Activated naive CD4-positive, alpha-beta T cell treated with anti-CD3 and anti-CD28 coated beads, Interleukin-2, amount 50 U/mL, for 72 hours (primary cell): ENCODE results near the gene DZIP1L. TPM values are rescaled to one million over a fixed set of nuclear protein-coding genes. Genes with fewer than 3 reads are reported as not detected.

Source experiments
- ATAC-seq, 2 donors: fragments of 150-1000 bp; cut with Tn5 transposase; 2 replicates each; pipeline ENCODE4 v1.10.0; 2021; ENCODE audit warnings: mild to moderate bottlenecking in 2 of 2, moderate library complexity in 2 of 2
- DNase-seq, 2 donors: peaks; one replicate each; pipeline ENCODE4 v3.0.0; 2021 to 2022; ENCODE audit warnings: low spot score in 2 of 2
- H3K27ac Mint-ChIP-seq, 2 donors: one replicate each; pipeline ENCODE4 v1.8.0; 2022; ENCODE audit warnings: mild to moderate bottlenecking in 2 of 2, mixed read lengths in 2 of 2
- H3K36me3 Mint-ChIP-seq, 2 donors: one replicate each; pipeline ENCODE4 v1.8.0; 2022; ENCODE audit warnings: mixed read lengths in 2 of 2
- H3K9me3 Mint-ChIP-seq, 2 donors: one replicate each; pipeline ENCODE4 v1.8.0; 2022; ENCODE audit warnings: mixed read lengths in 2 of 2
- total RNA-seq, 2 donors: library from RNA; stranded (reverse); gene quantifications; one replicate each; pipeline ENCODE4 v1.2.3, GENCODE V29; 2022

The DZIP1L gene
- total RNA-seq, 2 donors from 2014 or later = not detected

DNA sequence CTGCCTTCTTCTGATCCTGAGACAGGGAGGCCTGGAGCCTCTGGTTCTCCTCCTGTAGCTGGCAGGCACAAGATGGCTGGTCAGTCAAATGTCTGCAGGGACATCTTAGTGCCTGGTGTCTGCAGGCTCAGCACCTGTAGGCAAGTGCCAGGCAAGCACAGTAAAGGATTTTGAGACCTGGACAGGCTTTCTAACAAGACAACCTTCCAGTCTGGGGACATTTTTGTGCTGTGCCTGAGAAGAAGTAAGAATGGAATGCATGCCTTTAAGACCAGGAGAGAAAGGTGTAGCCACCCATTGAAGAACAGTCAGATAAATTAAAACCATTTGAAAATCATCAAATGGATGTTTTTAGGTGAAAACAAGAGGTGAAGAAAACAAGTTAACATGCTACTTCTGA is 31.2 kb downstream of the DZIP1L start:
- no peak for DNase-seq
- Mint-ChIP-seq H3K9me3 (no peaks in the 10 kb centered on the region), H3K36me3 (no peaks in the 10 kb centered on the region), H3K27ac (no peak overlapping the region)
- ATAC-seq = no peak

DNA sequence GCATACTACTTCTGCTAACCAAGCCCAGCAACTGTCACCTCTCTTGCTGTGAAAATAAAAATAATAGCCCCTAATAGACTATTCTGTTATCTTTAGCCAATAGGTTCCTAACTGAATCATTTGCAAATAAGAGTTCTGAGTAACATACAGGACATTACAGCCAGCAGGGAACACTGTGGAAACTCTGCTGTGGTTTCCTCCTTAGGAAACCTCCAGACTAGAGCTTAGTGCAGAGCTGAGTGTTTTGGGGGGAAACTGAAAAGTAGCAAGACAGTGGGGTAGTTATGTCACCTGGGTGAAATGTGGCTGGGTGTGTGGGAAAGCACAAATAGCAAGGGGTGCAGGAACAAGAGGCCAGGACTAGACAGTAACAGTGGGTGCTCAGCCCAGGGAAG is 32.4 kb downstream of the DZIP1L start:
- Mint-ChIP-seq H3K36me3 (no peaks in the 10 kb centered on the region), H3K27ac (no peak overlapping the region), H3K9me3 (no peaks in the 10 kb centered on the region)
- DNase-seq (no peak), ATAC-seq (peak in 1 of 2 donors; percentile 25)

DNA sequence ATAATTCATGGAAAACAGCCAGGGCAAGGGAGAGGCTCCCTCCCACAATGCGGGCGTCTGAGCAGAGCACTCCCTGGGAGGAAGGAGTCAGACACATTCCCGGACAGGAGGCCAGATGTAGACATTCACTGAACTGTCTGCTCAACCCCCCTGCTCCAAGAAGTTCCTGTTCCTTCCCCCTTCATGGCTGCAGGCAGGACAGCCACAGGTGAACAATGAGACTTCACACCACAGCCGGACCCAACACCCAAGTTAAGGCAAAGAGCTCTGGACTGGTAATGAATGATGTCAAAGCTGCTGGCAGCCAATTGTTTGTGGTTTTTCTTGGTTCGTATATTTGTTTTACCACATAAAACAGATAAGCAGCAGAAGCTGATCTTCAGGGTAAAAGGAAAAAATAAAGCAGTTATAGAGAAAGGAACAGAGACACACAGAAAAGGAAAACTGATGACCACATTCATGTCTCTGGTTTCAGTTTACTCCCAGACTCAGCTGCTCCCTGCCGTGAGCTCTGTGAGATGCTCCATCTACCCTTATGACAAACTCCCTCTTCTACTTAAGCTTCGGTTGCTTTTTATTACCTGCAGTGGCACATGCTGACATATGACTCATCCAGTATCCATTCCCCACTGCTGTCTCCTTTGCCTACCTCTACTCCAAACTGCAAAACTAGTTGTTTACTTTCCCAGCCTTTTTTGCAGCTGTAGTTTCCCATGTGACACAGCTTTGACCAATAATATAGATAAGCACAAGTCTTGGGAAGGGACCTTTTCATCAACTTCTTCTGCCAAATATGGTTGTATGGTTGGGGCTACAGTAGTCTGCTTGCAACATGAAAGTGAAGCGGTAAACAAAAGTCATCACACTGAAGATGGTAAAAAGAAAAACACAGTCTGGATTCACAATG is 33.1 kb downstream of the DZIP1L start:
- Mint-ChIP-seq H3K9me3 (no peaks in the 10 kb centered on the region), H3K36me3 (no peaks in the 10 kb centered on the region), H3K27ac (no peak overlapping the region)
- DNase-seq (no peak), ATAC-seq (peak; percentile 57 to 84)

DNA sequence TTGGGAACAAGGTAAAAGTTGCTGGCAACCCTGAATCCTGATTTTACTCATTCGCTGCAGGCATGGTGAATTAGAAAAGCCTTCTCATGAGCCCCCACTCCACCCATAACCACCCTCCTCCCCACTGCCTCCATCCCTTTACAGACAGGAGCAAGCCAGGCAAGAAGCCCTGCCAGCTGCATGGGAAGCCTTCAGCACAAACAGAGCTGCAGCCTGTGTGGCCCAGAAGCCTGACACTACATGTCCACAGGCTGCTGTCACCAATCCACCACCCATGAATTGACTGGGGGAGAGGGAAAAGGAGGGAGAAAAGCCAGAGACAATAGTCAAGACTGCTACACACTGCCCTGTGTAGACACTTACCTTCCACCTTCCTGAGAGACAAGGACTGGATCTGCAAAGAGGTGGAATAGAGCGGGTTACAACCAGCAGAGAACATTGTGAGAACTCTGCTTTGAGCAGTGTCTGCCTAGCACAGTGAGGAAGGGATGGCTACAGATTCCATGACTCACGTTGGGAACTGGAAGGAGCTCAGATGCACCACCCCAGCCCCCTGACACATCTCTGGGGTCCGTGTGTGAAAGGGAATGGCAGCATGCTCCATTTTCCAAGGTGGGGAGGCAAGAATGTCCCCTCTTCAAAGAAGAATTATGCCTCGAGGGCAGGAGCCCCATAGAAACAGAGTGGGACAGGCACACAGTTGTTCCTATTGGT is 33.9 kb downstream of the DZIP1L start:
- H3K27ac Mint-ChIP-seq = no peak overlapping the region
- ATAC-seq = no peak
- no peaks in the 10 kb centered on the region for H3K36me3 Mint-ChIP-seq
- no peak for DNase-seq
- H3K9me3 Mint-ChIP-seq = no peaks in the 10 kb centered on the region

DNA sequence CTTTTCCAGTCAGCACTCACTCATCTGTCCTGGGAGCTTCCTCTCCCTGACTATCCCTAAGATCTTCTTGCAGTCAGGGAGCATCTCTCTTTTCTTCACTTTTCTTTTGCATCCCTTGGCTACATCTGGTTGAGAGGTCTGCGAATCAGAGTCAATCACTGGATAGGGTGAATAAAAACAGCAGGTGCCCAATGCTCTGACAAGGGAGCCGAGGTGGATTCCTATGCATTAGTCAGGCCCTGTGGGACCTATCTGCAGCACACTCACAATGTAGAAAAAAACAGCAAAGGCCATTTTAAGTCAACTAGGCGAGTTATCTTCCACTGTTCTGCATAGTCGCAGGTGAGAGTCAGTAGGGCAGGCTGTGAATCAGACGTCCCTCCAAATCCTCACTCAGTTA is 35.5 kb downstream of the DZIP1L start:
- H3K36me3 Mint-ChIP-seq = peaks cover 0 to 5% of the 10 kb centered on the region in 2 donors
- peaks cover 0 to under 1% of the 10 kb centered on the region in 2 donors for H3K9me3 Mint-ChIP-seq
- ATAC-seq (no peak), DNase-seq (no peak)
- H3K27ac Mint-ChIP-seq = no peak overlapping the region

DNA sequence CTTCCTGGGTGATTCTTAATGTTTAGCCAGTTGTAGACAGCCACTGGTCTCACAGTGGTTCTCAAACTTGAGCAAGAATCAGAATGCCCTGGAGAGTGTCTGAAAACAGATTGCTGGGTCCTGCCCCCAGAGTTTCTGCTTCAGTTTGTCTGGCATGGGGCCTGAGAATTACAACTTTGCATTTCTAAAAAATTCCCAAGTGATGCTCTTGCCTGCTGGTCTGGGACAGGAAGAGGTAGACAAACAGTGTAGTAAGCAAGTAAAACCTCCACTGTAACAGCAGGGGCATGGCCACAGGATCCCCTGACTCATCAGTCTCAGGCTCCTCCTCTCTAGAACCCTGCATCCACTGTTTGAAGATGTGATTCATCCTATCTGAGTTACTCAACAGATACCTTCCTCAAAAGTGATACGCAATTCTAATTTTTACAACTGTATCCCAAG is 36.5 kb downstream of the DZIP1L start:
- peak; percentile 65 to 81 for ATAC-seq
- H3K36me3 Mint-ChIP-seq = peaks cover 0 to 5% of the 10 kb centered on the region in 2 donors
- DNase-seq = no peak
- no peak overlapping the region for H3K27ac Mint-ChIP-seq
- peaks cover 0 to 4% of the 10 kb centered on the region in 2 donors for H3K9me3 Mint-ChIP-seq

DNA sequence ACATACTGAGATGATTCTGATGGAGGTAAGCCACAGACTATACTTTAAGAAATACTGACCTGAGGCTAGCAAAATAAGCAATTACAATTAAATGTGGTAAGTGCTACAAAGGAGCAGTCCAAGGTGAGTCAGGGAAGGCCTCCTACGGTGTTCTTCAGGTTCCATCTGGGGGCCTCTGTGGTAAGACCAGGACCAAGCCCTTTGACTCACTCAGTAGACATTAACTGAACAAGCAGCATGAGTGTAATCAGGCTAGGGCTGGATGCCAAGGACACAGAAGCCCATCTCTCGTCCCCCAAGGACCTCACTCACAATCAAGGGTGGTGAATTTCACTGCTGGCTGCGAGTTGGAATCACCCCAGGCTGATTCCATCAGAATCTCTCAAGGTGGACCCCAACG is 37.3 kb downstream of the DZIP1L start:
- DNase-seq = no peak

DNA sequence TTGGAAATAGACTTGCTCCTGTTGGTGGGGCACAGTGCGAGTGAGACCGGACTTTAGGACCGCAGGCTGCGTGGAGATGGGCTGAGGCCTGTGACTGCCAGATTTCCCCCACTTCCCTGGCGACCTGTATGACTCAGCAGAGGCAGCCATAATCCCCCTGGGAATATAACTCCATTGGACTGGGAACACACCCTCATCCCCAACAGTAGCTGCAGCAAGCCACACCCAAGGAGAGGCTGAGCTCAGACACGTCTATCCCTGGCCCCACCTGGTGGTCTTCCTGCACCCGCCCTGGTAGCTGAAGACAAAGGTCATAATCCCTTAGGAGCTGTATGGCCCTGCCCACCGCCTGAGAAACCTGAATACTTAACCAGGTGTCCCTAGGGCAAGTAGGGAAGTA is 42.6 kb downstream of the DZIP1L start:
- DNase-seq (no peak), ATAC-seq (no peak)
- H3K27ac Mint-ChIP-seq = no peak overlapping the region
- peaks cover 0 to 5% of the 10 kb centered on the region in 2 donors for H3K36me3 Mint-ChIP-seq
- H3K9me3 Mint-ChIP-seq = peaks cover 0 to 4% of the 10 kb centered on the region in 2 donors

More for the DNA sequence above, 37.3 kb downstream of the DZIP1L start:
- H3K9me3 Mint-ChIP-seq = peaks cover 0 to 4% of the 10 kb centered on the region in 2 donors
- peaks cover 0 to 5% of the 10 kb centered on the region in 2 donors for H3K36me3 Mint-ChIP-seq
- no peak overlapping the region for H3K27ac Mint-ChIP-seq
- ATAC-seq = peak in 1 of 2 donors; percentile 31

DNA sequence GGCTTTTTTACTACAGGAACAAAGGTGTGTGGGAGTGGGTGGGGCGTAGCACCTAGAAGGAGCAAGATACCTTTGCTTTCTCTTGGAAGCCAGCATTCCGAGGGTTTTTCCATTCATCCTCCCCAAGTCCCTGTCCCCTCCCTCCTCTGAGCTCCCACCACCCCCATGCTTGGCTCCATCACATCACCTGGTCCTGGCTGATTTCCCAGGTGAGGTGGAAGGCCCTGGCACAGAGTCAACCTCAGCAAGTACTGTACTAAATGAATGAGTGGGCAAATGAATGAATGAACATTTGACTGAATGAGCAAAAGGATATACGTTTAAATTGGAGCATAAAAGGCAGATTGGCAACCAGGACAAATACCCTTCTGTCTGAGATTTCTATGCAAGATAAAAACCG is 45.4 kb downstream of the DZIP1L start:
- Mint-ChIP-seq H3K9me3 (peaks cover 0 to 4% of the 10 kb centered on the region in 2 donors), H3K27ac (no peak overlapping the region), H3K36me3 (no peaks in the 10 kb centered on the region)
- DNase-seq (no peak), ATAC-seq (no peak)

DNA sequence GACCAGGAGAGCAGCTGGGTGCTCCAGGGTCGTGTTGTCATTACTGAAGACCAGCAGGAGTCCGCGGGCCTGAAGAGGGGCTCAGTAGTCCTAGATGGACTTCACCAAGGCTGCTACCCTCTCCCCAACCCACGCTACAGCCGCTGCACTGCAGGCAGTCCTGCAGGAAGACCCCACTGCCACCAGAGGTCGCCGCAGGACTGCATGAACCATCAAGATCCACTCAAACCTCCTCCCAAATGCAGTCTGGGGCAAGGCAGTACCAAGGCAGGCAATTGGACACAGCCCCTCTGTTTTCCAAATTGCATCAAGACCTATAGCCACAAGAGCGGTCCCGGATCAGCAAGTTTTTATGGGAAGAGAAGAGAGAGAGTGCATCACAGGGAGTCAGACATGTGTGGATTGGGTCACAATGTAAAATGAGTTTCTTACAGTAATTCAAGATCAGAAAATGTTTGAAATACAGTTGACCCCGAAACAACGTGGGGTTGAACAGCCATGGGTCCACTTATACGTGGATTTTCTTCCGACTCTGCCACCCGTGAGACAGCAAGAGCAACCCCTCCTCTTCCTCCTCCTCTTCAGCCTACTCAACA is 46.7 kb downstream of the DZIP1L start:
- ATAC-seq (peak; percentile 49 to 53), DNase-seq (peak; percentile 69 to 88)
- no peak overlapping the region for H3K27ac Mint-ChIP-seq
- no peaks in the 10 kb centered on the region for H3K36me3 Mint-ChIP-seq
- no peaks in the 10 kb centered on the region for H3K9me3 Mint-ChIP-seq

DNA sequence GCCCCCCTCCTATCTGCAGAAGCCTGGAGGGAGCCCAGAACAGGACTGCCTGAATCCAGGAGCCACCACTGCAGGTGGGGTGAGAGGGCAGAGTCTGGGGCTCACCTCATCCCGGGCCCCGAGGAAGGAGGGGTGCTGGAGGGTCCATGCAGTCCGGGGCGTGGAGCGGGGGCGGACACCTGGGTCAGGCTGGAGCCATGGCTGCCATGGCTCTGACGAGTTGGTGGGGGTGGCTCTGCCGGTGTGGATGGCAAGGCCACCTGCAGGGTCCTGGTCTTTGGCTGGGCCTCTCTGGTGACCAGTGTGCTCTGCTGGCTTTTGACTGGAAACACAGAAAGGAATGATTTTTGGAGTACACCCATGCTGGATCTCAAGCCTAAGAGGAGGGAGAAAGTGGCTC is 47.4 kb downstream of the DZIP1L start:
- Mint-ChIP-seq H3K36me3 (no peaks in the 10 kb centered on the region), H3K27ac (no peak overlapping the region), H3K9me3 (no peaks in the 10 kb centered on the region)
- DNase-seq = no peak
- no peak for ATAC-seq

DNA sequence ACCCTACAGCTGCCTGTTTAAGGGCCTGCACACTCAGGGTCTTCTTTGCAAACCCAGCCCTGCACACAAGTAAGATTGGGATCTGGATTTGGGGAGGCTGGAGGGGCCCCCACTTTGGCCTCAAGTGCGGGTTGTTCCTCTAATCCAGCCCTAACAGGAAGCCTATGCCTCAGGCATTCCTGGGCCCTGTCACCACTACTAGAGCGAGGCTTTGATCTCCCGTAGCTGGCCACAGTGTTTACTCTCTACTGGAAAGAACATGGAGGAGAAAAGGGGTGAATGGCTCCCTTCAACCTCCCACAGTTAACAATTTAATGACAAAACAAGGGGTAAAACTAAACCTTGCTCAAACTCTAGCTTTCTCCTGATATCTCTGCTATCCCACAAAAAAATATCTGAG is 48.4 kb downstream of the DZIP1L start:
- DNase-seq = no peak
- Mint-ChIP-seq H3K36me3 (no peaks in the 10 kb centered on the region), H3K27ac (peak overlapping the region in 1 of 2 donors; percentile 29), H3K9me3 (no peaks in the 10 kb centered on the region)
- no peak for ATAC-seq

DNA sequence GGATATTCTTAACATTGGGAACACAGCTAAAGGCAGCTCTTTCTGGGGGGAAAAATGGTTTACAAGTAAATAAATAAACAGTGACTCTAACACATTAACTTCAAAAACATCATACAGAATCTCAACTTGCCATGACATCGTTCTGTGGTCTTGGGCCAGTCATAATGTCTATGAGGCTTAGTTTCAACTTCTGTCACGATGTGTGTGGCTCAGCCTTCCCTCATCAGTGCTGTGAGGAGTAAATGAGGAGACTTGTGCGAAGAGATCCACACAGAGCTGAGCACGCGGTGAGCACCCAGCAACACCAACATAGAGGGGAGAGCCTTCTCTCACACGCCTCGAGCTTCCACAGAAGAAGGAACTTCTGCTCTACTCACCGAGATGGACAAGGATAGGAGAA is 49.0 kb downstream of the DZIP1L start:
- Mint-ChIP-seq H3K9me3 (no peaks in the 10 kb centered on the region), H3K36me3 (no peaks in the 10 kb centered on the region), H3K27ac (peak overlapping the region; percentile 29 to 53)
- ATAC-seq (peak; percentile 92 to 97), DNase-seq (peak in 1 of 2 donors; percentile 56)

DNA sequence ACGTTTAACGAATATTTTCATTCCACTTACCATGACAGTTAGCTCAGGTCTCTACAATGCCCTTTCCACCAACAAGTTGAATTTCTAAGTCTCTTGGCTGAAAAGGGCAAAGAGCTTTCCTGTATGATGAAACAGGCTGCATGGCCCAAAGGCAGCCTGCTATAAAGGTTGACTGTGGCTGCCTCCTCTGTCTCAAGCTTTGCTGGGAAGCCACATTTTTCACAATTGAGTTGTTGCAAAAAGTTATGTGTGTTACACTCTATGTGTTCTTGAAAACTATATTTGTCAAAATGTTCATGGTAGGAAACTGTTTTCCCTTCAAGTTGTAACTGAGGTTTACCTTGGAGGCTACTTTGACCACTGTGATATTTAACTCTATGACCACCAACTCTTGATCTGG is 49.5 kb downstream of the DZIP1L start:
- Mint-ChIP-seq H3K9me3 (no peaks in the 10 kb centered on the region), H3K27ac (peak overlapping the region; percentile 29 to 53), H3K36me3 (no peaks in the 10 kb centered on the region)
- no peak for DNase-seq
- ATAC-seq = peak; percentile 63

DNA sequence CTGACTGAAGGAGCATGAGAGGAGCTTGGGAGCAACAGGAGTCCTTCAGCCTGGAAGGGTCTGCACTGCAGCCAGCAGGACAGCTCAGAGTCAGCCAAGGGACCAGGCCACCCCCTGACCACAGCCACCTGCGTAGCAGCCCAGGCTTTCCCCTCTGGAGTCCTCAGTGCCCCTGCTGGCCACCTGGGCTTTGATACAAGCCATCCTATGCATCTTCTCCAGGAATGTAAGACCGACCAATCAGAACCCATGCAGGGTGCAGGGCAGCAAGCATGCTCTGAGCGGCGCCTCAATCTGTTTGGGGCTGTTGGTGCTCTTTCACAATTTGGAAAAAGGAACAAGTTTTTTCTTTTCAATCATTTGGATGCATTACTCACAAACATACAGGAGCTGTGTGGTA is 52.0 kb downstream of the DZIP1L start:
- DNase-seq (no peak), ATAC-seq (no peak)
- no peaks in the 10 kb centered on the region for H3K36me3 Mint-ChIP-seq
- H3K9me3 Mint-ChIP-seq = no peaks in the 10 kb centered on the region
- no peak overlapping the region for H3K27ac Mint-ChIP-seq

DNA sequence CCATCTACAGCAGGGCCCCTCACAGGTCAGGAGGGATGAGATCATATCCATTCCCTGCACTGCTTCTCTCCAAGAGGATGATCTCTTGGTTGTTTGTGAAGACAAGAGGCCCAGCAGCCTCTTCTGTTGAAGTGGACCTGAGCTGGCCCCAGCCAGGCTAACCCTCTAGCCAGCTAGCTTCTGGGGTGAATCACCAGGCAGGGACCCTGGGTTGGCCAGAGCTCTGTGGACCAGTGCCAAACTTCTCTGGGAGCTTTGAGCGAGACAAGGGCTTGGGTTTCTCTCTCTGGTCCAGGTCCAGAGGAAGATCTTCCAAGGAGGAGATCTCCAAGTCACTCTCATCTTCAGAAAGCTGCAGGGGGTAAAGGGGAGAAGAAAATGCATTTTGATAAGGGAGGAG is 52.8 kb downstream of the DZIP1L start:
- DNase-seq (no peak), ATAC-seq (no peak)
- no peak overlapping the region for H3K27ac Mint-ChIP-seq
- no peaks in the 10 kb centered on the region for H3K36me3 Mint-ChIP-seq
- H3K9me3 Mint-ChIP-seq = no peaks in the 10 kb centered on the region

DNA sequence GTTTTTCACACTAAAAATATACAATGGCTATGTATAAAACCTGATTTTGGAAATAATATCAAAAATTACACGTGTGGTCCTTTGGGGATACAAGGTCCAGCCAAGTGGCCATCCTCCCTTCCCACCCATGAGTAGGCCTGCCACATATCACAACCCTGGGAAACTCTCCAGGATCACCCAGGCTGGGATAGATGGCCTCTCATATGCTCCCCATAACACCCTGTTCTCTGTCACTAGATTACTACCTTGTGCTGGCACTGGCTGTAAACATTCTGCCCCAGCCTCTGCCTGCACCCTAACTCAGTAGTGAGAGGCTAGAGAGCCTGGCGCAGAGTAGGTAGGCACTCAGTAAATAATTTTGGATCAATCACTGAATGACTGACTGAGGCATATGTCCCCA is 53.4 kb downstream of the DZIP1L start:
- Mint-ChIP-seq H3K36me3 (no peaks in the 10 kb centered on the region), H3K9me3 (no peaks in the 10 kb centered on the region), H3K27ac (no peak overlapping the region)
- DNase-seq = no peak
- no peak for ATAC-seq
